HG02623 (cell line): ENCODE data around the gene PBX3.
"Not testable (repeated sequence)": the region's sequence is repeated elsewhere in the genome, so short reads cannot be mapped to it uniquely, and the experiment has no call there.

ENCODE experiments used
- ATAC-seq: cut with Tn5 transposase; IDR thresholded peaks from one replicate; pipeline ENCODE4 v1.9.1; 2021; ENCODE audit warnings: moderate library complexity; ENCODE audit not compliant: unreplicated experiment

The PBX3 gene

GRCh38 chr9:125774106-125774505 lies 26.9 kb downstream of the PBX3 start:
- ATAC-seq: no peak

GRCh38 chr9:125776789-125777188 lies 29.6 kb downstream of the PBX3 start:
- ATAC-seq: not testable (repeated sequence)

GRCh38 chr9:125778538-125779219 lies 31.5 kb downstream of the PBX3 start:
- ATAC-seq: not testable (repeated sequence)

GRCh38 chr9:125779220-125779565 lies 32.0 kb downstream of the PBX3 start:
- ATAC-seq: not testable (repeated sequence)

GRCh38 chr9:125782718-125783117 lies 35.5 kb downstream of the PBX3 start:
- ATAC-seq: no peak

- ATAC-seq: no peak
These were observed 37.3 kb downstream of the PBX3 start for GRCh38 chr9:125784286-125785049.

GRCh38 chr9:125785248-125785751 lies 38.1 kb downstream of the PBX3 start:
- no peak for ATAC-seq

- no peak for ATAC-seq
These were observed 40.5 kb downstream of the PBX3 start for GRCh38 chr9:125787715-125788114.

GRCh38 chr9:125789196-125789595 lies 42.0 kb downstream of the PBX3 start:
- no peak for ATAC-seq

GRCh38 chr9:125794708-125795107 lies 47.5 kb downstream of the PBX3 start:
- ATAC-seq: no peak

- no peak for ATAC-seq
These were observed 48.9 kb downstream of the PBX3 start for GRCh38 chr9:125795970-125796596.

- no peak for ATAC-seq
These were observed 50.8 kb downstream of the PBX3 start for GRCh38 chr9:125797930-125798329.

- ATAC-seq: no peak
These were observed 56.4 kb downstream of the PBX3 start for GRCh38 chr9:125803526-125803925.

- ATAC-seq: no peak
These were observed 57.9 kb downstream of the PBX3 start for GRCh38 chr9:125805057-125805456.

GRCh38 chr9:125805586-125805985 lies 58.4 kb downstream of the PBX3 start:
- ATAC-seq: no peak

- ATAC-seq: no peak
These were observed 59.9 kb downstream of the PBX3 start for GRCh38 chr9:125807079-125807478.

GRCh38 chr9:125810161-125810560 lies 63.0 kb downstream of the PBX3 start:
- ATAC-seq: no peak

GRCh38 chr9:125811002-125811401 lies 63.8 kb downstream of the PBX3 start:
- ATAC-seq: no peak

GRCh38 chr9:125812403-125812802 lies 65.2 kb downstream of the PBX3 start:
- ATAC-seq: no peak

GRCh38 chr9:125815568-125815967 lies 68.4 kb downstream of the PBX3 start:
- no peak for ATAC-seq

- no peak for ATAC-seq
These were observed 69.1 kb downstream of the PBX3 start for GRCh38 chr9:125816321-125816720.
